GM19463 (cell line): Measurements from ENCODE around the gene USP34.
"Not testable (repeated sequence)": the region's sequence is repeated elsewhere in the genome, so short reads cannot be mapped to it uniquely, and the experiment has no call there.

Experiments used
- ATAC-seq: cut with Tn5 transposase; IDR thresholded peaks from one replicate; pipeline ENCODE4 v1.9.1; 2021; ENCODE audit warnings: mild to moderate bottlenecking, moderate library complexity; ENCODE audit not compliant: unreplicated experiment

USP34 gene

DNA sequence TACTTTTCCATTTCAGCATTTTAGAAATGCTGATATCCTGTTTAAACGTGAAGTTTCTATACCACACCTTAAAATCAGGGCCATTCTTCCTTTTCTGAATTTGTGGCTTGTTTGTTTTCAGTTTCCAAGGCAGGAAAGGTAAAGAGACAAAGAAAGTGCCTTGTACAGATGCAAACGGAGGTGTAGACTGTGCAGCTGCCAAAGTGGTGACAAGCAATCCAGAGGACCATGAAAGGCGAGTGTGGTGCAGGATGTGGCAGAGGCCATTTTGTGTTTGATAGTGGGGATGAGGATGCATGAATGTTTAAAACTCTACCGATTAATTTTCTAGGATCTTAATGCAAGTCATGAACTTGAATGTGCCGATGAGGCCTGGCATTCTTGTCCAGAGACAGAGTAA is 308.2 kb downstream of the USP34 start:
- ATAC-seq, result no peak

GRCh38 chr2:61161888-61162287 is 309.0 kb downstream of the USP34 start, which contains the start of gene C2orf74:
Gene C2orf74 (plus strand): TSS chr2:61162188. CDS start chr2:61162515, 327 bp downstream.
- no peak for ATAC-seq

DNA sequence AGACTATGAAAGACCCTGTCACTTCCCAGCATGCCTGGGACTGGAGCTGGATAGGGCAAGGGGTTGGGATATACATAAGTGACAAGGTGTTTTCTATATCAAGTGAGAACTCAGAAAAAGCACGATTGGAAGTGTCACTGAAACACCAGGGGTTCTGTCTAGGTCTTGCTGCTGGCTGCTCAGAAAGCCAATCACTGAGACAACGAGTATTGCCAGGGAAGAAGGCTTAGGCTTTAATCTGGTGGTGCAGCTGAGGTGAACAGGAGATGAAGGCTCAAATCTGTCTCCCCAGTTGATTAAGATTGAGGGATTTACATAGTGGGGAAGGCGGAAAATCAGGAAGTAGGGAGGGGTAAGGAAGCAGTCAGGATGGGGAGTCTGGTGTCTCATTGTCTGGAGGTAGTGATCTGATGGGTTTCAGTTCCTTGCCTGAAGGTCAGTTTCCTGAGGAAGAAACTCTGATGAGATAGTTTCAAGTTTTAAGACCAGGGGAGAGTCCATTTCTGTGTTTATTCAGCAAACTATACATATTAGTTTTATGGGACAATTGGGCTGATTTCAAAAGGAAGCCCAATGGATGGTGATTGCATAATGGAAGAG is 312.4 kb downstream of the USP34 start:
- ATAC-seq, result no peak

DNA sequence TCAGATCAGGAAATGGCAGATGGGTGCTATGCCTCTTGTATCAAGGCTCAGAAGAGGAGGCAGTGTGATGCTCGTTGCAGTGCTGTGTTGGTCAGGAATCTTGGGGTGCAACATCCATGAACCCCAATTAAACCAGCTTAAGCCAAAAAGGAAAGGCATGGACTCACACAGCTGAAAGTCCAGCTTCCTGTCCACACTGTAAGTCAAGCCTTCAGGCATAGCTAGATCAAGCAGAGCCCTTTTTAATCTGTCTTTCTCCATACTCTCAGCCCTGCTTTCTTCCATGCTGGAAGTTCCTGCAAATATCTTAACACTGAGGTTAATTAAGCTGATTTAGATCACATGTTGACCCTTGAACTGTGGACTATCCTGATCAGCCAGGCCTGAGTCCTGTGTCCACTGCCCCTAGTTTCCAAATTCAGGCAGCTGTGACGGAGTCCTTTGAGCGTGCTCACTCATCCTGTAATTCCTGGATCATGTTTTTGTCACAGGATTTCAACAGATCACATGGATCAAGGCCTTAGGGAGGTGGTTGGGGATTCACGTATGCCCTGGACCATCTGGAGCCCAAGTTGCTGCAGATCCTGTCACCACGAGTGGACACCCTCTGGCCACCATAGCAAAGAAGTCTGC is 313.4 kb downstream of the USP34 start:
- no peak for ATAC-seq

GRCh38 chr2:61151436-61151835 is 319.5 kb downstream of the USP34 start:
- no peak for ATAC-seq

GRCh38 chr2:61149074-61149473 is 321.8 kb downstream of the USP34 start:
- ATAC-seq, result no peak

DNA sequence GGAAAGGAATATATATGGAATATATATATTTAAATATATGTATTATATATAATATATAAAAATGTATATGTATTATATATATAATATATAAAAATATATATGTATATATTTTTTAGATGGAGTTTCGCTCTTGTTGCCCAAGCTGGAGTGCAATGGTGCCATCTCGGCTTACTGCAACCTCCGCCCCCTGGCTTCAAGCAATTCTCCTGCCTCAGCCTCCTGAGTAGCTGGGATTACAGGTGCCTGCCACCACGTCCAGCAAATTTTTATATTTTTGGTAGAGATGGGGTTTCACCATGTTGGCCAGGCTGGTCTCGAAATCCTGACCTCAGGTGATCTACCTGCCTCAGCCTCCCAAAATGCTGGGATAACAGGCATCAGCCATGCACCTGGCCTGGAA is 322.8 kb downstream of the USP34 start:
- ATAC-seq, result not testable (repeated sequence)

- no peak for ATAC-seq
Measured at GRCh38 chr2:61145990-61146389, 324.9 kb downstream of the USP34 start.

DNA sequence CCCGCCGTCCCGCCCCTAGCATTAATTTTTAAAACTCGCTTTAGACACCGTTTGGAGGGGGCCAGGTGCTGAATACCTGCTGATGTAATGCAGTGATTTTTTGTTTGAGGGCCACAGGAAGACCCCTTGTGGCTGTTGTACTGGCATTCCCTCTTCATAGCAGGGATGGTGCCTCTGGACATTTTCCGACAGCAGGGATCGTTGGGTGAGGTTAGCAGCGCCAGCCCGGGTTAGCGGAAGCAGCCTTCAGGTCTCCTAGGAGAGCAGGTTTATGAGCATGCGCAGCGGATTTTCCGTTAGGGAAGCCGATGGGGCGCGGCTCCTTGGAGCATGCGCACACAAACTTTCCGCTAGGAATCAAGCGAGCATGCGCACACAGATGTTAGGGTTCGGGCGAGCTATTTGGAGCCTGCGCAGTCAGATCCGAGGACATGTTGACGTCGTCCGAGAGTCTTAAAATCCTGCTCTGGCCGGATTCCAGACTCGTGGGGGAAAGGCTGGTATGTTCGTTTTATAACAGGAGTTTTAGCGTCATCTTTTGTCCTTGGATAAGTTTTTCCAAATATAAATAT is 326.1 kb downstream of the USP34 start:
- peak; percentile 93 for ATAC-seq

- ATAC-seq, result no peak
Measured at GRCh38 chr2:61141151-61141550, 329.7 kb downstream of the USP34 start.

GRCh38 chr2:61138859-61139258 is 332.0 kb downstream of the USP34 start:
- ATAC-seq, result no peak
